GM12891 (cell line): ENCODE measurements around the gene COTL1.

ENCODE experiments used
- PAX5 ChIP-seq: IDR thresholded peaks from 2 replicates; pipeline ENCODE4 v1.6.1; 2011; ENCODE audit warnings: low read length, moderate library complexity, mild to moderate bottlenecking; ENCODE audit not compliant: insufficient read depth, severe bottlenecking
- POLR2A ChIP-seq: IDR thresholded peaks from 2 replicates; pipeline ENCODE4 v1.6.1; 2011; ENCODE audit warnings: low read depth, low read length, control low read depth
- POLR2AphosphoS5 ChIP-seq: IDR thresholded peaks from 2 replicates; pipeline ENCODE4 v1.6.1; 2011; ENCODE audit warnings: low read depth, low read length, control low read depth
- TAF1 ChIP-seq: IDR thresholded peaks from 2 replicates; pipeline ENCODE4 v1.6.1; 2011; ENCODE audit warnings: low read depth, low read length, control low read depth

GRCh38 chr16:84562174-84562815 lies 55.6 kb downstream of the COTL1 start:
- no peak for TF ChIP-seq TAF1
- no peak for TF ChIP-seq POLR2AphosphoS5
- no peak for TF ChIP-seq POLR2A
- no peak for TF ChIP-seq PAX5
